Measurements from ENCODE around the gene CORO2A. TPM values are rescaled to one million over a fixed set of nuclear protein-coding genes. Genes with fewer than 3 reads are reported as not detected.
A peak's percentile ranks its signal among the peaks of the same experiment; 100 is the strongest.

The CORO2A gene
- total and polyA plus RNA-seq, 2 of the 13 experiments (the other 11 are each of a cell fraction or from before 2014, with no cell fraction given) = 14.4 to 15.3 TPM

- TF ChIP-seq ELK4 (CRISPR knock-in tag; IDR thresholded peaks at IDR 0.05; ENCODE audit: borderline replicate concordance) (no peak), CENPX (CRISPR knock-in tag; IDR thresholded peaks at IDR 0.05) (no peak), ELF4 (CRISPR knock-in tag; IDR thresholded peaks at IDR 0.05; ENCODE audit: borderline replicate concordance) (no peak), SP1 (IDR thresholded peaks at IDR 0.05) (no peak), SP1 (CRISPR knock-in tag; IDR thresholded peaks at IDR 0.05) (no peak), TMF1 (CRISPR knock-in tag; IDR thresholded peaks at IDR 0.05; ENCODE audit: low read depth) (no peak), CREBL2 (CRISPR knock-in tag; IDR thresholded peaks at IDR 0.05; ENCODE audit: borderline replicate concordance) (no peak), CHD4 (IDR thresholded peaks at IDR 0.05; ENCODE audit: borderline replicate concordance, low read length) (no peak), YEATS4 (CRISPR knock-in tag; IDR thresholded peaks at IDR 0.05; ENCODE audit: borderline replicate concordance) (no peak), ZNF839 (CRISPR knock-in tag; IDR thresholded peaks at IDR 0.05; ENCODE audit: borderline replicate concordance) (no peak), SMAD3 (CRISPR knock-in tag; IDR thresholded peaks at IDR 0.05) (0 out of 2 replicates have a peak, but pooled peaks have one; percentile 34), CBX2 (IDR thresholded peaks at IDR 0.05; ENCODE audit: low read depth, low read length) (no peak), CBX2 (CRISPR knock-in tag; IDR thresholded peaks at IDR 0.05; ENCODE audit: low read depth) (no peak), NFKBIZ (CRISPR knock-in tag; IDR thresholded peaks at IDR 0.05) (0 out of 2 replicates have a peak, but pooled peaks have one; percentile 37), ZNF772 (CRISPR knock-in tag; IDR thresholded peaks at IDR 0.05) (no peak), TEAD2 (CRISPR knock-in tag; IDR thresholded peaks at IDR 0.05) (no peak), ZNF142 (CRISPR knock-in tag; IDR thresholded peaks at IDR 0.05) (no peak), SNAI1 (CRISPR knock-in tag; IDR thresholded peaks at IDR 0.05; ENCODE audit: borderline replicate concordance) (no peak), FOXM1 (CRISPR knock-in tag; IDR thresholded peaks at IDR 0.05) (no peak), ZBTB8A (CRISPR knock-in tag; IDR thresholded peaks at IDR 0.05; ENCODE audit: borderline replicate concordance, low read depth) (no peak), CSRNP1 (CRISPR knock-in tag; IDR thresholded peaks at IDR 0.05) (no peak), GTF3A (CRISPR knock-in tag; conservative IDR thresholded peaks at IDR 0.05) (no peak), MAFK (conservative IDR thresholded peaks at IDR 0.05 in 1 of 2, IDR thresholded peaks at IDR 0.05 in 1 of 2; ENCODE audit: low read length in 2 of 2) (no peak)
Observed at GRCh38 chr9:98150164-98150563, 42.3 kb downstream of the CORO2A start (continued).

Data from HepG2 (cell line).